Calu3 (cell line): ENCODE measurements around the gene SH3PXD2A. TPM values are rescaled to one million over a fixed set of nuclear protein-coding genes. Genes with fewer than 3 reads are reported as not detected.

ENCODE experiments used
- BruUV-seq: library from RNA; stranded (reverse); fragments of 400-500 nt; replicated peaks from 2 replicates; lab custom pipeline; 2021; lab: Mats Ljungman, UMichigan
- CTCF ChIA-PET: fragments of 300-600 bp; sonication (Branson Sonifier 250); formaldehyde crosslinking; loops from one replicate; lab custom pipeline; 2022; ENCODE audit warnings: antibody characterized with exemption; lab: Charles Lee
- DNase-seq: peaks from one replicate; pipeline ENCODE4 v3.0.0; 2022
- H3K27ac Mint-ChIP-seq: one replicate; pipeline ENCODE4 v1.8.0; 2022; ENCODE audit warnings: mixed read lengths; ENCODE audit not compliant: unreplicated experiment
- H3K27me3 Mint-ChIP-seq: one replicate; pipeline ENCODE4 v1.8.0; 2022; ENCODE audit warnings: mixed read lengths; ENCODE audit not compliant: unreplicated experiment
- H3K36me3 Mint-ChIP-seq: one replicate; pipeline ENCODE4 v1.8.0; 2022; ENCODE audit warnings: mild to moderate bottlenecking, moderate library complexity, mixed read lengths; ENCODE audit not compliant: insufficient read depth, unreplicated experiment
- H3K4me1 Mint-ChIP-seq: one replicate; pipeline ENCODE4 v1.8.0; 2022; ENCODE audit warnings: mild to moderate bottlenecking, low read depth, mixed read lengths; ENCODE audit not compliant: unreplicated experiment
- H3K4me3 Mint-ChIP-seq: one replicate; pipeline ENCODE4 v1.8.0; 2022; ENCODE audit warnings: mild to moderate bottlenecking, low read depth, moderate library complexity, mixed read lengths; ENCODE audit not compliant: unreplicated experiment
- H3K9me3 Mint-ChIP-seq: one replicate; pipeline ENCODE4 v1.8.0; 2022; ENCODE audit warnings: low read depth, mixed read lengths; ENCODE audit not compliant: unreplicated experiment
- intact Hi-C: fragments of 100-400 bp; cut with micrococcal nuclease; formaldehyde crosslinking; loops from one replicate; pipeline ENCODE4 v1.10.0; 2022; ENCODE audit not compliant: unreplicated experiment
- total RNA-seq: library from RNA; stranded (reverse); gene quantifications from 2 replicates; pipeline ENCODE4 v1.2.3, GENCODE V29; 2022
- TF ChIP-seq, protein P1 (sequence below): fragments of 200-600 bp; IDR thresholded peaks from one replicate; pipeline ENCODE4 v1.8.0; 2022; ENCODE audit warnings: antibody characterized with exemption; ENCODE audit not compliant: unreplicated experiment

SH3PXD2A gene
- total RNA-seq, 1 experiment from 2014 or later, result 7.5 TPM

DNA sequence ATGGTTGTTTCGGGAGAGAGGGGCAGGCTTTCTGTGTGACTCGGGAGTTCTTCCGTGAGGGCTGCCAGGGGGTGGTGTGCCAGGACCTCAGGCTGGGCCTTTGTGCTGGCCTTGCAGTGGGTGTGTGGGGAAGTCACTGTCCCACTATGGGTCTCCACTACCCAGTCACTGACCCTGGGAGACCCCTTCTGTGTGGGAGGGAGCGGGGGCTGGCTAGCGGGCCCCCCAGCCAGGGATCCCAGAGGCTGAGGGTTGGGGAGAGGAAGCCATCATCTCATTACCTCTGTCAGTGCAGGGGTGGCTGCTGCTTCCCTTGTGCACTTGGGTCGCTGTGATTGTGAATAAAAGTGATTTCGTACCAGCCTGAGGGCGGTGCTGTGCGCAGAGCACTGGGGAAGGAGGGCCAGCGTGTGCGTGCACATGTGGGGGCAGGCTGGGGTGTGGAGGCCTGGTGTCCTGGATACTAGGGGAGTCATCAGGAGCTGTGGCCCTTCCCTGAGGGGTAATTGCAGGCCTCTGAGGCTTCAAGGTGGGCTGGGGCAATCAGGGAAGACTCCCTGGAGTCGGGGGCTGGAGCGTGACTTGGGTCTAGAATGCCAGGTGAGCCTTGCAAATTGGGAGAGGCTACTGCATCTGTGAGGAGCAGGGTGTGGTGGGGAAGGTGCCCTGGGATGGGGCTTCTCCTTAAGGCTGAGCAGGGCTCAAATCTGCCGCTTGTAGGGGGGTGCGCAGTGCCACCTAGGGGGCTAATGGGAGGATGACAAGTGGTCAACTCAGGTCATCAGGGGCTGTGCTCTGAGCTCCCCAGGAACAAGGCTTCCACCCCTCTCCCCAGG, 263.0 kb downstream of the SH3PXD2A start:
- DNase-seq, result peak; percentile 57
- Mint-ChIP-seq H3K4me1 (no peaks in the 10 kb centered on the region), H3K36me3 (no peaks in the 10 kb centered on the region), H3K27me3 (no peaks in the 10 kb centered on the region), H3K9me3 (no peaks in the 10 kb centered on the region), H3K4me3 (no peak overlapping the region), H3K27ac (no peak overlapping the region)
- no TSS peak for BruUV-seq
- intact Hi-C loops, result loop anchor here (5.0 to 10.0 kb wide), 2 partner anchors 108 to 175 kb away; no protein-coding TSS in a partner anchor
- TF ChIP-seq, protein P1, sequence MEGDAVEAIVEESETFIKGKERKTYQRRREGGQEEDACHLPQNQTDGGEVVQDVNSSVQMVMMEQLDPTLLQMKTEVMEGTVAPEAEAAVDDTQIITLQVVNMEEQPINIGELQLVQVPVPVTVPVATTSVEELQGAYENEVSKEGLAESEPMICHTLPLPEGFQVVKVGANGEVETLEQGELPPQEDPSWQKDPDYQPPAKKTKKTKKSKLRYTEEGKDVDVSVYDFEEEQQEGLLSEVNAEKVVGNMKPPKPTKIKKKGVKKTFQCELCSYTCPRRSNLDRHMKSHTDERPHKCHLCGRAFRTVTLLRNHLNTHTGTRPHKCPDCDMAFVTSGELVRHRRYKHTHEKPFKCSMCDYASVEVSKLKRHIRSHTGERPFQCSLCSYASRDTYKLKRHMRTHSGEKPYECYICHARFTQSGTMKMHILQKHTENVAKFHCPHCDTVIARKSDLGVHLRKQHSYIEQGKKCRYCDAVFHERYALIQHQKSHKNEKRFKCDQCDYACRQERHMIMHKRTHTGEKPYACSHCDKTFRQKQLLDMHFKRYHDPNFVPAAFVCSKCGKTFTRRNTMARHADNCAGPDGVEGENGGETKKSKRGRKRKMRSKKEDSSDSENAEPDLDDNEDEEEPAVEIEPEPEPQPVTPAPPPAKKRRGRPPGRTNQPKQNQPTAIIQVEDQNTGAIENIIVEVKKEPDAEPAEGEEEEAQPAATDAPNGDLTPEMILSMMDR, result peak; percentile 76
- CTCF ChIA-PET, result interaction anchor here (1.9 kb wide), 1 partner anchor 50 kb away, joined by 6 read pairs; no protein-coding TSS in a partner anchor

DNA sequence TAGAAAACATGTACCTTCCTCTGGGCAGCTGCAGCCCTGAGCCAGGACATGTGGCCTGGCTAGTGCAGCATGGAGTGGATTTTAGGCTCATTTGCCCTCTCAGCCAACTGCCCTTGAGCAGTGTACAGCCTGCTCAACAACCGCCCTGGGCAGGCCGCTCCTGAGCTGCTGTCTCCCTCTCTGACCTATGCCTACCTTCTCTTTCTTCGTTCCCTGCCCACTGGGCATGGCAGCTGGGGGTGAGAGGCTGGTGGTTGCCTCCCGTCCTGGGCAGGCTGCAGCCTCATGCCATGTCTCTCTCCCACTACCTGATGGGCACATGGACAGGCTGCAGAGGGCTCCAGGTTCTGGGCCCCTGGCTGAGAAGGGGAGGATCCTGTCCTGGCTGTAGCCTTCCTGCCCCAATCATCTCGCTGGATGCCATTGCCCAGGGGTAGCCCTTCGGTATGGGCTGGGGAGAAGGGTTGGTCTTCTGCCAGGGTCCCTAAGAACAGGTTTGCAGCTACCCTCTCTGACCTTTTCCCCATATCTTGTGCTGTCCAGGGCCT, 264.6 kb downstream of the SH3PXD2A start:
- CTCF ChIA-PET, result no interaction called here

DNA sequence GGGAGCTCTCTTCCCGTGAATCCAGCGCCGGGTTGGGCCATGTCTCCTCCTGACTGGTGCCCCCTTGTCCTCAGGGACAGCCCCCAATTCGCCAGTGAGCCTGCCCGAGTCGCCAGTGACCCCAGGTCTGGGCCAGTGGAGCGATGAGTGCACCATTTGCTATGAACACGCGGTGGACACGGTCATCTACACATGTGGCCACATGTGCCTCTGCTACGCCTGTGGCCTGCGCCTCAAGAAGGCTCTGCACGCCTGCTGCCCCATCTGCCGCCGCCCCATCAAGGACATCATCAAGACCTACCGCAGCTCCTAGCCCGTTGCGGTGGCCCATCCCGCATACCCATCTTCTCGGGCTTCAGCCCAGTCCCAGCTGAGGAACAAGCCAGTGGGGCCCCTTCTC, 265.3 kb downstream of the SH3PXD2A start:
- Mint-ChIP-seq H3K9me3 (no peaks in the 10 kb centered on the region), H3K27ac (no peak overlapping the region), H3K36me3 (no peaks in the 10 kb centered on the region), H3K4me1 (no peaks in the 10 kb centered on the region), H3K27me3 (no peaks in the 10 kb centered on the region), H3K4me3 (no peak overlapping the region)
- TF ChIP-seq, protein P1, result no peak
- intact Hi-C loops, result loop anchor here (5.0 to 10.0 kb wide), 2 partner anchors 105 to 173 kb away; no protein-coding TSS in a partner anchor
- no peak for DNase-seq
- CTCF ChIA-PET, result no interaction called here
- BruUV-seq, result no TSS peak

More for the DNA sequence above, 264.6 kb downstream of the SH3PXD2A start:
- Mint-ChIP-seq H3K36me3 (no peaks in the 10 kb centered on the region), H3K9me3 (no peaks in the 10 kb centered on the region), H3K4me1 (no peaks in the 10 kb centered on the region), H3K4me3 (no peak overlapping the region), H3K27ac (no peak overlapping the region), H3K27me3 (no peaks in the 10 kb centered on the region)
- no peak for DNase-seq
- intact Hi-C loops, result loop anchor here (5.0 to 10.0 kb wide), 2 partner anchors 106 to 174 kb away; no protein-coding TSS in a partner anchor
- BruUV-seq, result no TSS peak
- TF ChIP-seq, protein P1, result no peak

DNA sequence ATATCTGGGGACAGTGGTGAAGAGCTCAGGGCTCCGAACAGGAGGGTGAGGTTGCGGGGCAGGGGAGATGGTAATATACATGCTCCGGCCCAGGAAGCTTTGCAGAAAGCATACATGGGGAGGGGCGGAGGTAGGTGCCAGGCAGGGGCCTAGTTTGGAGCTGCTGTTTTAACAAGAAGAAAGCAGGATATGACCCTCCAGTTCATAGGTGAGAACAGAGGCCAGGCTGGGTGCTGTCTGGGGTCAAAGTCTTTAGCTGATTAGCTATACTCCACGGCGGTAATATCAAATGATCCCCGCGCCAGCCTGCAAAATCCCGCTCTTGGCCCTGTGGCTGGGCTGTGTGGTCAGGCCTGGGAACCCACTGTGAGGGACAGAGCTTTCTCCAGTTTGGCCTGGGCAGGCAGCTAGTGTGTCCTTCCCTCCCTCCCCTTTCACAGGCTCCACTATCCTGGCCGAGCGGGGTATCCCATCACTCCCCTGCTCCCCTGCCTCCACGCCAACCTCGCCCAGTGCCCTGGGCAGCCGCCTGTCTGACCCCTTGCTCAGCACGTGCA, 266.2 kb downstream of the SH3PXD2A start:
- Mint-ChIP-seq H3K4me1 (no peaks in the 10 kb centered on the region), H3K4me3 (no peak overlapping the region), H3K36me3 (no peaks in the 10 kb centered on the region), H3K27me3 (no peaks in the 10 kb centered on the region), H3K27ac (no peak overlapping the region), H3K9me3 (no peaks in the 10 kb centered on the region)
- intact Hi-C loops, result no loop called here
- BruUV-seq, result no TSS peak
- no peak for DNase-seq
- CTCF ChIA-PET, result no interaction called here
- TF ChIP-seq, protein P1, result no peak
